Right atrium auricular region (tissue), 2 donors: ENCODE measurements around the gene DCTN4. TPM values are rescaled to one million over a fixed set of nuclear protein-coding genes. Genes with fewer than 3 reads are reported as not detected.

ENCODE experiments used
- DNase-seq: peaks from one replicate; pipeline ENCODE4 v3.0.0-alpha.2; 2019; ENCODE audit warnings: low spot score
- H3K27ac ChIP-seq, 2 donors: fragments of 200-600 bp; sonication (generic); 1 replicate in 1 of 2; 2 replicates in 1 of 2; pipeline ENCODE4 v1.5.1; 2016 to 2019
- H3K27me3 ChIP-seq, 2 donors: fragments of 200-600 bp; sonication (generic); one replicate each; pipeline versions ENCODE4 v1.5.1 to v1.6.0; 2017 to 2019
- H3K36me3 ChIP-seq: fragments of 200-600 bp; sonication (generic); one replicate; pipeline ENCODE4 v1.5.1; 2016
- H3K4me1 ChIP-seq, 2 donors: fragments of 200-600 bp; sonication (generic); one replicate each; pipeline versions ENCODE4 v1.5.1 to v1.6.0; 2017 to 2019
- H3K4me3 ChIP-seq, 2 donors: fragments of 200-600 bp; sonication (generic); 1 replicate in 1 of 2; 2 replicates in 1 of 2; pipeline ENCODE4 v1.5.1; 2017 to 2019; ENCODE audit warnings: mild to moderate bottlenecking in 1 of 2, moderate library complexity in 1 of 2
- H3K9me3 ChIP-seq, 2 donors: fragments of 200-600 bp; sonication (generic); one replicate each; pipeline ENCODE4 v1.5.1; 2019
- CTCF ChIP-seq, 2 donors: fragments of 200-600 bp; sonication (generic); IDR thresholded peaks; one replicate each; pipeline ENCODE4 v1.5.1; 2019; ENCODE audit warnings: antibody characterized with exemption in 2 of 2
- total RNA-seq, 2 donors: library from RNA; depleted of rRNA; stranded (reverse); fragments of >200 nt; gene quantifications; one replicate each; pipeline ENCODE4 v1.1.0, GENCODE V29; 2016

The DCTN4 gene
- total RNA-seq, 2 donors from 2014 or later: 34.6 to 40.0 TPM

GRCh38 chr5:150791536-150791935, 32.7 kb upstream of the DCTN4 start:
- H3K4me3 ChIP-seq: no peak overlapping the region
- no peak for DNase-seq
- no peaks in the 10 kb centered on the region for H3K9me3 ChIP-seq
- no peaks in the 10 kb centered on the region for H3K27me3 ChIP-seq
- peaks cover 0 to 25% of the 10 kb centered on the region in 2 donors for H3K4me1 ChIP-seq
- no peak overlapping the region for H3K27ac ChIP-seq
- TF ChIP-seq CTCF (IDR thresholded peaks at IDR 0.05): no peak
- peaks cover 14% of the 10 kb centered on the region for H3K36me3 ChIP-seq

DNA sequence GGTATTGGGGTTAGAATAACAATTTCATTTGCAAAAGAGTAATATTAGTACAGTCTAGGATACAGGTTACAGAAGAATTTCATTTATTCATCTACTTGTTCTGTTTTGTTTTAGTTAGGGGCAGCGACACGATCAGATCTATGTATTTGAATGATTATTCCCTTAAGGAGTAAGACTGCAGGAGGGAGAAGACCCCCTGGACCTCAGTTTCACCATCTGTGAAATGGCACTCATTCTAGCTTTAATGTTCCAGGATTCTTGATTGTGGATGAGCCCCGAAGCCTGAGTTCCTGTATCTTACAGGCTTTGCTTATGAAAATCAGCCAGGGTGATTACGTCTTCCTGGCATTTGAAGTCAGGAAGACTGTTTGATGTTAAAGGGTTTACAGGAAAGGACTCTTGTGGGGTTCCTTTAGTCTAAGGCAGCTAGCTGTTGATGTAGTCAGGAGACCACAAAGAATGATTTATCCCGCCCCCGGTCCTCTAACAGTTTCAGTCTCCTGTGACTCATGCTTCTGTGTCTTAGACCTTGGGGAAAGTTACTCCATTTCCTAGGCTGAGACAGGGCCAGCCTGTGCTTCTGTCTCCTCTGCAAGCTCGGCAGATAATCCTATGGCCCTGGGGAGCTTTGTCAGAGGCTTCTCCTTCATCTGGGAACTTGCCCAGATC, 31.3 kb upstream of the DCTN4 start:
- Histone ChIP-seq H3K4me3 (no peak overlapping the region), H3K27ac (peak overlapping the region; percentile 29 to 45), H3K27me3 (no peaks in the 10 kb centered on the region), H3K4me1 (peaks cover 0 to 25% of the 10 kb centered on the region in 2 donors), H3K9me3 (no peaks in the 10 kb centered on the region), H3K36me3 (no peaks in the 10 kb centered on the region)
- TF ChIP-seq CTCF (IDR thresholded peaks at IDR 0.05): no peak
- peak; percentile 76 for DNase-seq

GRCh38 chr5:150789450-150789849, 30.6 kb upstream of the DCTN4 start:
- H3K4me1 ChIP-seq: peaks cover 0 to 27% of the 10 kb centered on the region in 2 donors
- no peak overlapping the region for H3K4me3 ChIP-seq
- no peaks in the 10 kb centered on the region for H3K9me3 ChIP-seq
- no peaks in the 10 kb centered on the region for H3K36me3 ChIP-seq
- H3K27ac ChIP-seq: no peak overlapping the region
- no peak for TF ChIP-seq CTCF (IDR thresholded peaks at IDR 0.05)
- no peak for DNase-seq
- no peaks in the 10 kb centered on the region for H3K27me3 ChIP-seq

DNA sequence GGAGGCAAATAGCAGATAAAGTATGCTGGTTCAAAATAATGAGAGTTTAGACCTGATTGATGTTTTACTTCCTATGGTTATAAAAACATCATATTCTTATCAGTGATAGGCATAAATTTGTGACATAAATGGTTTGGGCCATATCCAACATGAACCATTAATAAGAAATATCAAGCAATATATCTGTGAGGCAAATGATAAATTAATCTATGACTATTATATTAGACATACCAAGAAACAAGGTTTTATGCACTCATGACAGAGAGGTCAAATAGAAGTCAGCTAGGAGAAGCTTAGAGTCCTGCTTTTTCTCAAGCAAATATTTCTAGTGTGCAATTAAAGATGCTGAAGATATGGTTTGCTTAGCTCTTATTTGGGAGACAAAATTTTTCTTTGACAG, 30.2 kb upstream of the DCTN4 start:
- Histone ChIP-seq H3K9me3 (no peaks in the 10 kb centered on the region), H3K27me3 (no peaks in the 10 kb centered on the region), H3K4me1 (peaks cover 0 to 31% of the 10 kb centered on the region in 2 donors), H3K36me3 (no peaks in the 10 kb centered on the region), H3K4me3 (no peak overlapping the region), H3K27ac (no peak overlapping the region)
- DNase-seq: no peak
- TF ChIP-seq CTCF (IDR thresholded peaks at IDR 0.05): no peak

DNA sequence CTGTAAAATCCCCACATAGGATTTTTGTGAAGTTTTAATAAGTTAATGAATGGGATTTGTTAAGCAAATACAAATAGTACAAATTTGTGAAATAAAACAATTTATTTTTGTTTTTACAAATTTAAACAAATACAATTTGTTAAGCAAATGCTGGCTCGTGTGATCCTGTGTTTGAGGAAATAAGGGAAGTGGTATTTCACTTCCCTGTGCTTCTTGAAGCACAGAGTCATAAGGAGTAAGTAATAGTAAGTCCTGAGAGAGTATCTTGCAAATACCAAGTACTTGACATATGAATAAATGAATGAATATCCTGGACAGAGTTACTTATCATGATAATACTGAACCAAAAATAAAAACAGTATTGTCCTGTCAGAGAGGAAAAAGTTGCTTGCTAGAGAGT, 28.8 kb upstream of the DCTN4 start:
- no peak overlapping the region for H3K27ac ChIP-seq

More for the DNA sequence above, 28.8 kb upstream of the DCTN4 start:
- no peaks in the 10 kb centered on the region for H3K9me3 ChIP-seq
- DNase-seq: no peak
- no peak overlapping the region for H3K4me3 ChIP-seq
- no peak for TF ChIP-seq CTCF (IDR thresholded peaks at IDR 0.05)
- peaks cover 0 to 44% of the 10 kb centered on the region in 2 donors for H3K4me1 ChIP-seq
- H3K27me3 ChIP-seq: no peaks in the 10 kb centered on the region
- no peaks in the 10 kb centered on the region for H3K36me3 ChIP-seq
